ENCODE results near the gene CHST4. TPM values are rescaled to one million over a fixed set of nuclear protein-coding genes. Genes with fewer than 3 reads are reported as not detected.

CHST4 gene
- total RNA-seq, 2 donors from 2014 or later: 0.67 TPM; not detected in 1

DNA sequence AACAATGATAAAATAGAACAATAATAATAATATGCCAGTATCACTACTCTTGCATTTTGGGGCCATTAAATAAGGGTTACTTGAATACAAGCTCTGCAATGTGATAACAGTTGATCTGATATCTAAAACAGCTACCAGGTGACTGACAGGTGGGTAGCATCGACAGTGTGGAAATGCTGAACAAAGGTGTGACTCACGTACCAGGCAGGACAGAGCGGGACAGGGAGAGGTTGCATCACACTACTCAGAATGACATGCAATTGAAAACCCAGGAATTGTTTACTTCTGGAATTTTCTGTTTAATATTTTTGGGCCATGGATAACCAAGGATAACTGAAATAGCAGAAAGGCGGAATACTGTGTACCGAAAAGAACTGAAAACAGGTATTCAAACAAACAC, 21.3 kb upstream of the CHST4 start:
- H3K9me3 ChIP-seq: no peaks in the 10 kb centered on the region
- no peaks in the 10 kb centered on the region for H3K27me3 ChIP-seq
- H3K4me3 ChIP-seq: no peak overlapping the region
- no peaks in the 10 kb centered on the region for H3K36me3 ChIP-seq
- no peaks in the 10 kb centered on the region for H3K4me1 ChIP-seq
- TF ChIP-seq CTCF (IDR thresholded peaks at IDR 0.05): no peak
- DNase-seq (ENCODE audit: low spot score): no peak
- H3K27ac ChIP-seq: no peak overlapping the region

DNA sequence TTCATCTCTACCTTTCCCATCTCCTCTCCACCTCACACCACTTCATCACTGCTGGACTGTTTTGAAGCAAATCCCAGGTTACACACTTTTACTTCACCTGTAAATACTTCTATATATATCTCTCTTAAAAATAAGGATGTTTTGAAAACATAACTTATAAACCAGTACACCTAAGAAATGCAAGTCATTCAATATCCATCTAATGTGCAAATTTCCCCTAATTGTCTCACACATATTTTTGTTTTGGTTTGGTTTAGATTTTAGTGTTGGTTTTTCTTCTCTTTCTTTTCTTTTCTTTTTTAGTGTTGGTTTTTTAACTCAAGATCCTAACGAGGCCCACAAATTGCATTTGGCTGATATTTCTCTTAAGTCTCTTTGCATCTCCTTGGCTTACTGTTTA, 19.2 kb upstream of the CHST4 start:
- Histone ChIP-seq H3K27ac (no peak overlapping the region), H3K27me3 (no peaks in the 10 kb centered on the region), H3K9me3 (no peaks in the 10 kb centered on the region), H3K36me3 (no peaks in the 10 kb centered on the region), H3K4me3 (no peak overlapping the region), H3K4me1 (no peaks in the 10 kb centered on the region)
- TF ChIP-seq CTCF (IDR thresholded peaks at IDR 0.05): no peak
- no peak for DNase-seq (ENCODE audit: low spot score)

- TF ChIP-seq CTCF (IDR thresholded peaks at IDR 0.05): no peak
- DNase-seq (ENCODE audit: low spot score): no peak
- Histone ChIP-seq H3K36me3 (no peaks in the 10 kb centered on the region), H3K27ac (no peak overlapping the region), H3K9me3 (no peaks in the 10 kb centered on the region), H3K4me1 (no peaks in the 10 kb centered on the region), H3K27me3 (no peaks in the 10 kb centered on the region), H3K4me3 (no peak overlapping the region)
Observed at GRCh38 chr16:71513302-71513701, 12.9 kb upstream of the CHST4 start.

GRCh38 chr16:71514476-71514875, 11.8 kb upstream of the CHST4 start:
- no peak for DNase-seq (ENCODE audit: low spot score)
- no peak for TF ChIP-seq CTCF (IDR thresholded peaks at IDR 0.05)
- Histone ChIP-seq H3K4me1 (no peaks in the 10 kb centered on the region), H3K27me3 (no peaks in the 10 kb centered on the region), H3K4me3 (no peak overlapping the region), H3K27ac (no peak overlapping the region), H3K9me3 (no peaks in the 10 kb centered on the region), H3K36me3 (no peaks in the 10 kb centered on the region)

DNA sequence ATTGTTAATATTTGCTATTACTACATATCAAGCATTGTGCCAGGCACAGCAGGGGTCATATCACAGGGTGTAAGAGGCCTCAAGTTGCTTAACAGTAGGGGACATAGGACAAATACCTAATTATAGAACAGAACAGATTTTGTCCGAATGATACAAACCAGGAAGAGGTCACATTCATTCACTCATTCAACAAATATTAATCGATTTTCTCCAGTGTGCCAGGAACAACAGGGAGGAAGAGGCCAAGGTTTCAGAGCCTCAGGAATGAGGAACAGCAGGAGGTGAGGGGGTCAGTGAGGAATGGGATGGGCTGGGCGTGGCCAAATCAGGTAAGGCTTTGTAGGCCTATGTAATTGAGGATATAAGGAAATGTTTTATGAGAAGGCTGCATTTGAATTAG, 11.2 kb upstream of the CHST4 start:
- no peak for DNase-seq (ENCODE audit: low spot score)
- Histone ChIP-seq H3K27me3 (no peaks in the 10 kb centered on the region), H3K36me3 (no peaks in the 10 kb centered on the region), H3K9me3 (no peaks in the 10 kb centered on the region), H3K4me1 (no peaks in the 10 kb centered on the region), H3K27ac (no peak overlapping the region), H3K4me3 (no peak overlapping the region)
- TF ChIP-seq CTCF (IDR thresholded peaks at IDR 0.05): no peak

- H3K4me3 ChIP-seq: no peak overlapping the region
- H3K36me3 ChIP-seq: no peaks in the 10 kb centered on the region
- no peak overlapping the region for H3K27ac ChIP-seq
- H3K9me3 ChIP-seq: no peaks in the 10 kb centered on the region
- no peaks in the 10 kb centered on the region for H3K4me1 ChIP-seq
- no peak for TF ChIP-seq CTCF (IDR thresholded peaks at IDR 0.05)
- no peak for DNase-seq (ENCODE audit: low spot score)
- H3K27me3 ChIP-seq: no peaks in the 10 kb centered on the region
Observed at GRCh38 chr16:71520550-71520949, 5.7 kb upstream of the CHST4 start.
